ENCODE data around the gene CASP9.

CASP9 gene

DNA sequence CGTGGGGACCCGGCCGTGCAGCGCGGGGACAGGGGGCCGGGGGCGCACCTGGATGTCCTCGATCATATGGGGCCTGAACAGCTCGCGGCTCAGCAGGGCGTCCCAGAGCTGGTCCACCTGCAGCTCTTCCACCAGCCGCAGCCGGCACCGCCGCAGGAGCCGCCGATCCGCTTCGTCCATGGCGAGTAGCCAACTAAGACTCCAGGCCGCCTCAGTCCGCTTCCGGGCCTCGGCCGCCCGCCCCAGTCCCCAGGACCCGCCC, at the start of gene CASP9:
Gene CASP9, minus strand, starts transcription at position 195 of the 262 bp plus-strand sequence. Its CDS starts 15 bp downstream, at position 180.
- DNase-seq = no peak

- DNase-seq = no peak
Observed at GRCh38 chr1:15573477-15573876, 49.5 kb upstream of the CASP9 start.

DNA sequence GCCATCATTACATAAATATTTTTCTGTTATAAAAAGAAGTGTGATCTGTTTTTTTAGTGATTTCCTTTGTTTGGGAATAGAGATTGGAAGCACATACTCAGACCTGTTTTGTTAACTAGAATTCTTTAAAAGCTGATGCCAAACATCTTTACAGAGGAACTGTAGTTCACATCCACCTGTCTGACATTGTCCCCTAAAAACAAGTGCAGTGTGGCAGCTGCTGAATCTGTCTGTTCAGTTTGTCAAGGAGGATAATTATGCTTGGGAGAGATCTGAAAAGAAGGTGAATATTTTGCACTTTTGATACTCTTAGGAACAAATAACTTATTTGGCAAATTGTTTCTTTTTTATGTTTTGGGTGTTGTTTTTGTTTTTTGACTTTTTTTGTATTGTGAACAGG, 47.3 kb upstream of the CASP9 start:
- no peak for DNase-seq

GRCh38 chr1:15570861-15571260, 46.8 kb upstream of the CASP9 start:
- DNase-seq = no peak

- no peak for DNase-seq
Observed at GRCh38 chr1:15568387-15569073, 44.5 kb upstream of the CASP9 start.

GRCh38 chr1:15559189-15559810, 35.3 kb upstream of the CASP9 start:
- no peak for DNase-seq

GRCh38 chr1:15558516-15558915, 34.5 kb upstream of the CASP9 start:
- DNase-seq = no peak

GRCh38 chr1:15557594-15557993, 33.6 kb upstream of the CASP9 start:
- no peak for DNase-seq

GRCh38 chr1:15557008-15557407, 33.0 kb upstream of the CASP9 start:
- DNase-seq = no peak

GRCh38 chr1:15550573-15550972, 26.6 kb upstream of the CASP9 start:
- no peak for DNase-seq

GRCh38 chr1:15546641-15547040, 22.6 kb upstream of the CASP9 start:
- DNase-seq = no peak

DNA sequence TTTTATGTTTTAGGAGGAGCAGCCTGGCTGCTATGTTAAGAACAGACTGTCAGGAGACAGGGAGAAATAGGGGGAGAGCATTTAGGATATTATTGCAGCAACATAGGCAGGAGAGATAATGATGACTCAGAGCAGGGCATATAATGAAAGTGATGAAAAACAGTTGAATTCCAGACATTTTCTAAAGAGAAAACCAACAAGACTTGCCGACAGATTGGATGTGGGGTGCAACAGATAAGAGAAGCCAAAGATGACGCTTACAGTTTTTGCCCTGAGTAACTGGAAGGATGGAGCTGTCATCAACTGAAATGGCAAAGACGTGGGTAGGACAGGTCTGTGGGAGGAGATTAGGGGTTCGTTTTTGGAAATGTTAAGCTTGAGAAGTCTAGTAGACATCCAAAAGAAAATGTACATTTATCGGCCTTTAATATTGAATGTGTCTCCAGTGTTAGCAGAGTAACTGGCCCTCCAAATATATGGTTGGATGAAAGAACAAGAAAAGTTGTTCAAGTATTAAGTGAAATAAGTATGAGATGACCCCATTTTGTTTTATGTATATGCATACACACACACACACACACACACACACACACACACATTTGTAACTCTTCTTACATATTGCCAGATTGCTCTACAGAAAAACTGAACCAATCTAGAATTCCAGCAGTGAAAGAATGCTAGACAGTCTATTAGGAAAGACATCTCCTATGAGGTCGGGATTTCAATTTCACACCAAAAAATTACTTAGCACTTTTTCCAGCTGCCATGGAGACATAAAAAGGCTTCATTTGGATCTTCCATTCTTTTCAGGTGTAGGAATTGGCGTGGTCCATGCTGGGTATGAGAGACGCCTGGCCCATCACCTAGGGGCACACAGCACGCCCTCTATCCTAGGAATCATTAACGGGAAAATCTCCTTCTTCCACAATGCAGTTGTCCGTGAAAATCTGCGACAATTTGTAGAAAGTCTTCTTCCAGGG, 19.9 kb upstream of the CASP9 start:
- no peak for DNase-seq

- no peak for DNase-seq
Observed at GRCh38 chr1:15543251-15543588, 19.2 kb upstream of the CASP9 start.

- no peak for DNase-seq
Observed at GRCh38 chr1:15542388-15543250, 18.6 kb upstream of the CASP9 start.

GRCh38 chr1:15541231-15541792, 17.3 kb upstream of the CASP9 start:
- no peak for DNase-seq

- DNase-seq = no peak
Observed at GRCh38 chr1:15540186-15540585, 16.2 kb upstream of the CASP9 start.

- no peak for DNase-seq
Observed at GRCh38 chr1:15538771-15539170, 14.8 kb upstream of the CASP9 start.

DNA sequence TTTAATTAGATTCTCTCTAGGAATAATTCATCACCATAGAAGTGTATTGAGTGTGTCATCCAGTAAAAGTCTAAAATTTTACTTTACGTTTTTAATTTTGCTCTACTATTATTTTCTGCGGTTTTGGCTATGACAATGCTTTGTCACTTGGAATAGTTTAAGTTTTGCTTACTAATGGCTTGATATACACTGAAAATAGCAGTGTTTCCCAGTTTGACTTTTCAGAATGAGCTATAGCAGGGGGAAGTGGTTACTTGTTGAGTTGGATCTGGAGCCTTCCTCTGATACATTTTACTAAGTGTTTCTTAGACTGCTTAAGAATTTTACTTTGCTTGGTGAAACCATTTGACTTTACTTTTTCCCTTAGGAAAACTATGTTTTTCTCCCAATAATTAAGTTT, 7.7 kb upstream of the CASP9 start:
- DNase-seq = no peak

GRCh38 chr1:15531003-15531402, 7.0 kb upstream of the CASP9 start:
- no peak for DNase-seq

DNA sequence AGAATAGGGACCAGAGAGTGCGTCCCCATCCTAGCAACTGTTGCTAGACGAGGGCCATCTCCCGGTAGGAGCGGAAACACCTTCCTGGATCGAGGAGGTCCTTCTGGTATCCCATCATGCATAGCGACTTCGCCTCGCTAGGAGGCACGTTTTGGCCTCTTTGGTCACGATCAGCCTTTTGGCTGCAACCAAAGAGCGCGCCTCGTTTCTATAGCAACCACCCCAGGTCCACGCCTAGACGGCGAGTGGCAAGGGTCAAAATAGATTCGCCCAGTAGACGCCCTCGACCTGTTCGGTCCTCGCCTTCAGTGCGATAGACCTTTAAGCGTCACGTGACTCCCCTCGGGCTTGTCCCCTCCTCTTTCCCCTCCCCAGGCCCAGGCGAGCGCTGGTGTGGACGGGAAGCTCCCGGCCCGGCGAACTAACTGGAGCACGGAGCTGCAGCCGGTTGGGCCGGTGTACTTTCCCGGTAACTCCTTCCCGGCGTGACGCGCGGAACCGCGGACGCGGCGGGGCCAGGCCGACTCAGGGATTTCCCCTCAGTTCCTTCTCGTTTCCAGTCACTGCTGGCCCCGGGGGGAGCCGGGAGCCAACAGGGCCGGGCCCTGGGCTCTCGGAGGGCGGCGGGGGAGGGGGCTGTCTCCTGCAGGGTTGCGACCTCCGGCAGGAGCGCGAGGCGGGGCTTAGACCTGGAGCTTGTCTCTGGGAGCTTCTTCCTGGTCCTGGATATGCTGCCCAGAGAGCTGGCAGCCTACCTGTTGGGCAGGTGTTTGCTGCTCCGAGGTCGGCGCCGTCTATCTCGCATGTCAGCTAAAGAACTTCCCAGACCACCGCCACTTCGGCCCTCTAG, 2.7 kb upstream of the CASP9 start, which contains the start of gene DNAJC16:
Gene DNAJC16, plus strand, starts transcription at position 359 of the 850 bp plus-strand sequence. CDS start 2,258 bp downstream, outside the sequence.
- peak; percentile 96 for DNase-seq

GRCh38 chr1:15526021-15526489, 2.0 kb upstream of the CASP9 start:
- DNase-seq = no peak
